K562 (cell line): Measurements from ENCODE around the gene CALML6. TPM values are rescaled to one million over a fixed set of nuclear protein-coding genes. Genes with fewer than 3 reads are reported as not detected.

Experiments used
- ATF6 ChIP-seq: sonication (generic); formaldehyde crosslinking; IDR thresholded peaks from 2 replicates; pipeline ENCODE4 v1.4.0; 2020; ENCODE audit warnings: mild to moderate bottlenecking, missing genetic modification reagents
- CBX1 ChIP-seq: sonication (generic); IDR thresholded peaks from 2 replicates; pipeline ENCODE4 v1.6.1; 2016; ENCODE audit warnings: antibody characterized with exemption, low read depth, mild to moderate bottlenecking
- E2F8 ChIP-seq: fragments of 450-650 bp; IDR thresholded peaks from 2 replicates; pipeline ENCODE4 v1.7.1; 2018; ENCODE audit warnings: mild to moderate bottlenecking, low read depth; ENCODE audit not compliant: partially characterized antibody
- EGR1 ChIP-seq: fragments of 450-650 bp; conservative IDR thresholded peaks from 2 replicates; pipeline ENCODE4 v1.6.1; 2017; ENCODE audit warnings: mild to moderate bottlenecking
- FOXP4 ChIP-seq: sonication (generic); formaldehyde crosslinking; IDR thresholded peaks from 2 replicates; pipeline ENCODE4 v1.8.0; 2022; ENCODE audit warnings: mild to moderate bottlenecking, missing genetic modification reagents, borderline replicate concordance
- GTF2F1 ChIP-seq: IDR thresholded peaks from 2 replicates; pipeline ENCODE4 v1.6.1; 2011; ENCODE audit warnings: low read depth, low read length, improper control_type of control experiment
- KDM2B ChIP-seq: fragments of 250-450 bp; sonication (Bioruptor Pico); IDR thresholded peaks from 2 replicates; pipeline ENCODE4 v1.8.0; 2021; ENCODE audit warnings: mild to moderate bottlenecking, moderate library complexity
- LCOR ChIP-seq: sonication (generic); formaldehyde crosslinking; IDR thresholded peaks from 2 replicates; pipeline ENCODE4 v1.8.0; 2022; ENCODE audit warnings: mild to moderate bottlenecking, missing genetic modification reagents
- PML ChIP-seq: IDR thresholded peaks from 2 replicates; pipeline ENCODE4 v1.6.1; 2012; ENCODE audit warnings: low read length, inconsistent platforms
- TCF7L2 ChIP-seq: fragments of 150-350 bp; IDR thresholded peaks from 2 replicates; pipeline ENCODE4 v1.6.1; 2016; ENCODE audit warnings: low read depth, mild to moderate bottlenecking, low read length, moderate library complexity
- UBTF ChIP-seq, 2 experiments: IDR thresholded peaks; 2 replicates each; pipeline ENCODE4 v1.6.1; 2012; ENCODE audit warnings: improper control_type of control experiment in 2 of 2, low read depth in 2 of 2, low read length in 2 of 2, borderline replicate concordance in 1 of 2
- ZNF592 ChIP-seq: fragments of 450-650 bp; IDR thresholded peaks from 2 replicates; pipeline ENCODE4 v1.6.1; 2017; ENCODE audit warnings: antibody characterized with exemption, mild to moderate bottlenecking
- polyA plus RNA-seq, 8 experiments: library from polyadenylated mRNA; depleted of rRNA in 4 of 8; stranded (reverse) in 5 of 8; unstranded in 3 of 8; fragments of >200 nt; fragmentation: Nextera tagmentation in 2 of 8; fragmentation: Illumina TruSeq in 1 of 8; extraction: Ambion mirVana in 2 of 8; extraction: Trizol in 1 of 8; gene quantifications; 2 replicates each; pipeline versions ENCODE4 v1.2.1 to v1.2.3, GENCODE V29; 2011 to 2014; ENCODE audit warnings: inconsistent platforms in 1 of 8, missing spikeins in 1 of 8
- total RNA-seq, 7 experiments: library from RNA; depleted of rRNA in 6 of 7; stranded (reverse); fragments of >200 nt in 6 of 7; fragmentation: Illumina TruSeq in 2 of 7; extraction: Trizol in 2 of 7; gene quantifications; 2 replicates each; pipeline versions ENCODE4 v1.2.1 to v1.2.3, GENCODE V29; 2011 to 2021; ENCODE audit warnings: low replicate concordance in 1 of 7

CALML6 gene
- total and polyA plus RNA-seq, 9 of the 15 experiments (the other 6 are each of a cell fraction or from before 2014, with no cell fraction given) = 0.14 TPM; not detected in 8

- TF ChIP-seq ZNF592 (no peak), UBTF (IDR thresholded peaks at IDR 0.05; ENCODE audit: borderline replicate concordance in 1 of 2, low read depth in 2 of 2, low read length in 2 of 2) (no peak), KDM2B (CRISPR knock-in tag) (no peak), CBX1 (no peak; the same call in 1 of the 2 replicates), TCF7L2 (no peak), GTF2F1 (no peak; the same call in 1 of the 2 replicates), EGR1 (peak; percentile 99), E2F8 (no peak), ATF6 (CRISPR knock-in tag) (no peak), LCOR (0 out of 2 replicates have a peak, but pooled peaks have one; percentile 48), PML (no peak), FOXP4 (no peak)
Measured at GRCh38 chr1:1919304-1920056, 4.4 kb downstream of the CALML6 start (continued).
